ENCODE measurements around the gene GMNN. TPM values are rescaled to one million over a fixed set of nuclear protein-coding genes. Genes with fewer than 3 reads are reported as not detected.

Gene GMNN
- total RNA-seq, 1 experiment from 2014 or later = 53.1 TPM

DNA sequence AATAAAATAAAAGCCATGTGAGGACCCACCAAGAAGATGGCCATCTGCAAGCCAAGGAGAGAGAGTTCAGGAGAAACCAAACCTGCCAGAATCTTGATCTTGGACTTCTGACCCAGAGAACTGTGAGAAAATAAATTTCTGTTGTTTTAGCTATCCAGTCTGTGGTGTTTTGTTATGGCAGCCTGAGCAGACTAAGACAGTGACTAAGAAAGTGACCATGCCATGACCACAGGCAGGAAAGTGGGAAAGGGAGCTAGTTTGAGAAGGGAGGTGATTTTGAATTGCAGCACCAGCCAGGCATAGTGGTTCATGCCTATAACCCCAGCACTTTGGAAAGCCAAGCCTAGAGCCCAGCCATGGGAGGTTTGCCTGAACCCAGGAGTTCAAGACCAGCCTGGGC is 33.9 kb upstream of the GMNN start:
- CTCF ChIA-PET = no interaction called here
- DNase-seq (ENCODE audit: low read depth, low spot score) = no peak

GRCh38 chr6:24742216-24742738 is 32.5 kb upstream of the GMNN start:
- ChIA-PET CTCF (no interaction called here), POLR2A (no interaction called here)
- TF ChIP-seq SIN3A (IDR thresholded peaks at IDR 0.05; ENCODE audit: borderline replicate concordance, insufficient read depth, low read depth, low read length) = no peak
- no peak for TF ChIP-seq POLR2AphosphoS5 (IDR thresholded peaks at IDR 0.05; ENCODE audit: low read depth, low read length)
- TF ChIP-seq, protein P1, sequence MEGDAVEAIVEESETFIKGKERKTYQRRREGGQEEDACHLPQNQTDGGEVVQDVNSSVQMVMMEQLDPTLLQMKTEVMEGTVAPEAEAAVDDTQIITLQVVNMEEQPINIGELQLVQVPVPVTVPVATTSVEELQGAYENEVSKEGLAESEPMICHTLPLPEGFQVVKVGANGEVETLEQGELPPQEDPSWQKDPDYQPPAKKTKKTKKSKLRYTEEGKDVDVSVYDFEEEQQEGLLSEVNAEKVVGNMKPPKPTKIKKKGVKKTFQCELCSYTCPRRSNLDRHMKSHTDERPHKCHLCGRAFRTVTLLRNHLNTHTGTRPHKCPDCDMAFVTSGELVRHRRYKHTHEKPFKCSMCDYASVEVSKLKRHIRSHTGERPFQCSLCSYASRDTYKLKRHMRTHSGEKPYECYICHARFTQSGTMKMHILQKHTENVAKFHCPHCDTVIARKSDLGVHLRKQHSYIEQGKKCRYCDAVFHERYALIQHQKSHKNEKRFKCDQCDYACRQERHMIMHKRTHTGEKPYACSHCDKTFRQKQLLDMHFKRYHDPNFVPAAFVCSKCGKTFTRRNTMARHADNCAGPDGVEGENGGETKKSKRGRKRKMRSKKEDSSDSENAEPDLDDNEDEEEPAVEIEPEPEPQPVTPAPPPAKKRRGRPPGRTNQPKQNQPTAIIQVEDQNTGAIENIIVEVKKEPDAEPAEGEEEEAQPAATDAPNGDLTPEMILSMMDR (IDR thresholded peaks at IDR 0.05) = no peak
- TF ChIP-seq TCF7L2 (IDR thresholded peaks at IDR 0.05; ENCODE audit: low read depth, low read length) = no peak
- no peak for TF ChIP-seq REST (IDR thresholded peaks at IDR 0.05; ENCODE audit: insufficient read depth in 1 of 2, low read depth in 2 of 2, low read length in 1 of 2)
- no peaks in the 10 kb centered on the region for H3K27me3 ChIP-seq (ENCODE audit: control insufficient read depth, insufficient read depth, low read length)
- H3K4me3 ChIP-seq (ENCODE audit: low read depth in 2 of 2, low read length in 2 of 2) = no peak overlapping the region
- H3K9me3 ChIP-seq (ENCODE audit: control insufficient read depth, insufficient read depth, low read depth, low read length) = no peaks in the 10 kb centered on the region
- H3K4me1 ChIP-seq (ENCODE audit: control insufficient read depth, insufficient read depth, low read length) = no peaks in the 10 kb centered on the region
- intact Hi-C loops (cut with micrococcal nuclease; ENCODE audit: unreplicated experiment) (no loop called here), in situ Hi-C loops (cut with HindIII; ENCODE audit: low pct_unique_long_range_greater_than_20kb, low sequenced_read_pairs) (no loop called here)
- BruUV-seq (replicated peaks) = no TSS peak
- H3K27ac ChIP-seq (ENCODE audit: low read length) = no peak overlapping the region
- ATAC-seq = no peak
- no peak for DNase-seq (ENCODE audit: low read depth, low spot score)
- H3K36me3 ChIP-seq (ENCODE audit: control insufficient read depth, insufficient read depth, low read length) = no peaks in the 10 kb centered on the region

More for the DNA sequence above, 33.9 kb upstream of the GMNN start:
- TF ChIP-seq, protein P1 (IDR thresholded peaks at IDR 0.05) = no peak
- TF ChIP-seq POLR2AphosphoS5 (IDR thresholded peaks at IDR 0.05; ENCODE audit: low read depth, low read length) (no peak), TCF7L2 (IDR thresholded peaks at IDR 0.05; ENCODE audit: low read depth, low read length) (no peak), REST (IDR thresholded peaks at IDR 0.05; ENCODE audit: insufficient read depth in 1 of 2, low read depth in 2 of 2, low read length in 1 of 2) (no peak), SIN3A (IDR thresholded peaks at IDR 0.05; ENCODE audit: borderline replicate concordance, insufficient read depth, low read depth, low read length) (no peak)
- Histone ChIP-seq H3K9me3 (ENCODE audit: control insufficient read depth, insufficient read depth, low read depth, low read length) (no peaks in the 10 kb centered on the region), H3K4me1 (ENCODE audit: control insufficient read depth, insufficient read depth, low read length) (no peaks in the 10 kb centered on the region), H3K27me3 (ENCODE audit: control insufficient read depth, insufficient read depth, low read length) (no peaks in the 10 kb centered on the region), H3K36me3 (ENCODE audit: control insufficient read depth, insufficient read depth, low read length) (no peaks in the 10 kb centered on the region), H3K4me3 (ENCODE audit: low read depth in 2 of 2, low read length in 2 of 2) (no peak overlapping the region), H3K27ac (ENCODE audit: low read length) (no peak overlapping the region)
- POLR2A ChIA-PET = no interaction called here
- no TSS peak for BruUV-seq (replicated peaks)
- intact Hi-C loops (cut with micrococcal nuclease; ENCODE audit: unreplicated experiment) (no loop called here), in situ Hi-C loops (cut with HindIII; ENCODE audit: low pct_unique_long_range_greater_than_20kb, low sequenced_read_pairs) (no loop called here)
- no peak for ATAC-seq

Measured in Panc1 (cell line).